Liver (tissue), 9 donors: ENCODE data around the gene KCNQ4. TPM values are rescaled to one million over a fixed set of nuclear protein-coding genes. Genes with fewer than 3 reads are reported as not detected.

ENCODE experiments used
- DNase-seq: peaks from one replicate; pipeline ENCODE4 v3.0.0-alpha.2; 2017; ENCODE audit warnings: low spot score
- H3K27ac ChIP-seq, 2 donors: one replicate each; pipeline ENCODE4 v1.7.0; 2013; ENCODE audit warnings: inconsistent platforms in 2 of 2, low read length in 2 of 2, control low read depth in 1 of 2, low read depth in 1 of 2, mild to moderate bottlenecking in 1 of 2
- H3K27me3 ChIP-seq, 4 donors: one replicate each; pipeline versions ENCODE4 v1.6.1 to v1.7.0; 2013; ENCODE audit warnings: low read length in 3 of 4, inconsistent platforms in 1 of 4, mild to moderate bottlenecking in 1 of 4, moderate library complexity in 1 of 4; ENCODE audit not compliant: control insufficient read depth in 4 of 4, insufficient read depth in 4 of 4
- H3K36me3 ChIP-seq, 4 donors: one replicate each; pipeline versions ENCODE4 v1.6.1 to v1.7.0; 2013; ENCODE audit warnings: low read length in 3 of 4, mild to moderate bottlenecking in 3 of 4, low read depth in 1 of 4, moderate library complexity in 1 of 4; ENCODE audit not compliant: control insufficient read depth in 4 of 4, insufficient read depth in 3 of 4
- H3K4me1 ChIP-seq, 4 donors: one replicate each; pipeline versions ENCODE4 v1.6.1 to v1.7.0; 2013; ENCODE audit warnings: low read length in 3 of 4, mild to moderate bottlenecking in 3 of 4, moderate library complexity in 1 of 4; ENCODE audit not compliant: control insufficient read depth in 4 of 4, insufficient read depth in 4 of 4
- H3K4me3 ChIP-seq, 3 donors: one replicate each; pipeline versions ENCODE4 v1.6.1 to v1.7.0; 2013; ENCODE audit warnings: low read length in 3 of 3, control low read depth in 1 of 3, low read depth in 1 of 3, mild to moderate bottlenecking in 1 of 3
- H3K9ac ChIP-seq, 2 donors: one replicate each; pipeline ENCODE4 v1.7.0; 2013; ENCODE audit warnings: low read length in 2 of 2, mild to moderate bottlenecking in 2 of 2, moderate library complexity in 2 of 2, control low read depth in 1 of 2, low read depth in 1 of 2
- H3K9me3 ChIP-seq, 4 donors: one replicate each; pipeline versions ENCODE4 v1.6.1 to v1.7.0; 2013; ENCODE audit warnings: low read length in 3 of 4; ENCODE audit not compliant: control insufficient read depth in 4 of 4
- CTCF ChIP-seq: fragments of 150-350 bp; IDR thresholded peaks from 2 replicates; pipeline ENCODE4 v1.5.1; 2017; ENCODE audit warnings: improper control_type of control experiment, low read depth, low read length; ENCODE audit not compliant: missing input control
- EGR1 ChIP-seq, 2 donors: IDR thresholded peaks; 2 replicates each; pipeline ENCODE4 v1.6.1; 2016 to 2018; ENCODE audit warnings: antibody characterized with exemption in 2 of 2, low read depth in 2 of 2
- FOXA1 ChIP-seq: IDR thresholded peaks from 2 replicates; pipeline ENCODE4 v1.6.1; 2016; ENCODE audit warnings: antibody characterized with exemption
- FOXA2 ChIP-seq: IDR thresholded peaks from 2 replicates; pipeline ENCODE4 v1.6.1; 2016; ENCODE audit warnings: antibody characterized with exemption
- GABPA ChIP-seq, 2 donors: IDR thresholded peaks in 1 of 2; conservative IDR thresholded peaks in 1 of 2; 2 replicates each; pipeline ENCODE4 v1.6.1; 2016; ENCODE audit warnings: antibody characterized with exemption in 2 of 2, mild to moderate bottlenecking in 1 of 2, moderate library complexity in 1 of 2
- HNF4A ChIP-seq, 2 donors: conservative IDR thresholded peaks; 2 replicates each; pipeline ENCODE4 v1.6.1; 2016; ENCODE audit warnings: antibody characterized with exemption in 2 of 2, mild to moderate bottlenecking in 2 of 2
- HNF4G ChIP-seq: IDR thresholded peaks from 2 replicates; pipeline ENCODE4 v1.6.1; 2016; ENCODE audit warnings: antibody characterized with exemption
- JUND ChIP-seq, 2 donors: IDR thresholded peaks; 2 replicates each; pipeline ENCODE4 v1.6.1; 2016; ENCODE audit warnings: antibody characterized with exemption in 2 of 2
- MAX ChIP-seq: IDR thresholded peaks from 2 replicates; pipeline ENCODE4 v1.6.1; 2016; ENCODE audit warnings: antibody characterized with exemption
- NR2F2 ChIP-seq: IDR thresholded peaks from 2 replicates; pipeline ENCODE4 v1.6.1; 2016; ENCODE audit warnings: antibody characterized with exemption
- RAD21 ChIP-seq, 2 donors: IDR thresholded peaks; 2 replicates each; pipeline ENCODE4 v1.6.1; 2016; ENCODE audit warnings: antibody characterized with exemption in 2 of 2, mild to moderate bottlenecking in 2 of 2
- REST ChIP-seq: IDR thresholded peaks from 2 replicates; pipeline ENCODE4 v1.6.1; 2016; ENCODE audit warnings: antibody characterized with exemption, mild to moderate bottlenecking
- RXRA ChIP-seq, 2 donors: IDR thresholded peaks; 2 replicates each; pipeline ENCODE4 v1.6.1; 2017 to 2018; ENCODE audit warnings: antibody characterized with exemption in 2 of 2, mild to moderate bottlenecking in 1 of 2
- SP1 ChIP-seq: IDR thresholded peaks from 2 replicates; pipeline ENCODE4 v1.6.1; 2018; ENCODE audit warnings: antibody characterized with exemption, mild to moderate bottlenecking
- TAF1 ChIP-seq: conservative IDR thresholded peaks from 2 replicates; pipeline ENCODE4 v1.6.1; 2016; ENCODE audit warnings: antibody characterized with exemption, mild to moderate bottlenecking
- YY1 ChIP-seq: IDR thresholded peaks from 2 replicates; pipeline ENCODE4 v1.6.1; 2016; ENCODE audit warnings: antibody characterized with exemption, mild to moderate bottlenecking
- ZBTB33 ChIP-seq: IDR thresholded peaks from 2 replicates; pipeline ENCODE4 v1.6.1; 2016; ENCODE audit warnings: antibody characterized with exemption
- WGBS: extraction: QIAGEN DNeasy Blood & Tissue Kit; methylation state at CpG from one replicate; pipeline ENCODE4 v1.1.7; 2013; 5-methylcytosine and 5-hydroxymethylcytosine counted together
- polyA plus RNA-seq, 2 donors: library from polyadenylated mRNA; stranded (reverse) in 1 of 2; unstranded in 1 of 2; fragments of 200-250 nt in 1 of 2; fragments of >200 nt in 1 of 2; fragmentation: Nextera tagmentation in 1 of 2; extraction: Ambion mirVana in 1 of 2; gene quantifications; one replicate each; pipeline versions ENCODE4 v1.2.1 to v1.2.3, GENCODE V29; 2013 to 2015
- total RNA-seq, 2 donors: library from RNA; depleted of rRNA; stranded (reverse); fragments of >200 nt; gene quantifications; one replicate each; pipeline ENCODE4 v1.2.3, GENCODE V29; 2014
- TF ChIP-seq, protein P1 (sequence below): IDR thresholded peaks from 2 replicates; pipeline ENCODE4 v1.6.1; 2016; ENCODE audit warnings: antibody characterized with exemption
- donor health status: healthy.
- donor health status: healthy.
- donor health status: healthy.
- donor health status: healthy.
- donor health status: healthy.

KCNQ4 gene
- total and polyA plus RNA-seq, 4 donors, result 0.10 to 2.1 (median 0.27) TPM

- TF ChIP-seq FOXA1 (peak; percentile 49), EGR1 (IDR thresholded peaks at IDR 0.05; ENCODE audit: low read depth in 2 of 2) (no peak), RXRA (IDR thresholded peaks at IDR 0.05) (peak; percentile 96 to 97), FOXA2 (peak; percentile 35), HNF4A (conservative IDR thresholded peaks at IDR 0.05) (peak; percentile 99), SP1 (peak; percentile 97), RAD21 (IDR thresholded peaks at IDR 0.05) (peak; percentile 51 to 62), GABPA (IDR thresholded peaks at IDR 0.05 in 1 of 2, conservative IDR thresholded peaks at IDR 0.05 in 1 of 2) (no peak), JUND (IDR thresholded peaks at IDR 0.05) (peak; percentile 50 to 75), REST (peak; percentile 45), NR2F2 (peak; percentile 42), ZBTB33 (peak; percentile 75), HNF4G (peak; percentile 97), YY1 (peak; percentile 83), TAF1 (peak; percentile 28), CTCF (no peak), MAX (peak; percentile 64)
- TF ChIP-seq, protein P1, sequence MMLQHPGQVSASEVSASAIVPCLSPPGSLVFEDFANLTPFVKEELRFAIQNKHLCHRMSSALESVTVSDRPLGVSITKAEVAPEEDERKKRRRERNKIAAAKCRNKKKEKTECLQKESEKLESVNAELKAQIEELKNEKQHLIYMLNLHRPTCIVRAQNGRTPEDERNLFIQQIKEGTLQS, result peak; percentile 40
- Histone ChIP-seq H3K27ac (peak overlapping the region; percentile 28 to 58), H3K36me3 (peaks cover 8 to 36% (median 28%) of the 10 kb centered on the region in 4 donors), H3K9me3 (no peaks in the 10 kb centered on the region), H3K4me3 (no peak overlapping the region), H3K9ac (peak overlapping the region in 1 of 2 donors; percentile 3), H3K27me3 (no peaks in the 10 kb centered on the region), H3K4me1 (peaks cover 22 to 75% (median 57%) of the 10 kb centered on the region in 4 donors)
- WGBS, result 61% methylated on average over 6 of the region's 6 CpGs
- no peak for DNase-seq
Observed at GRCh38 chr1:40758578-40759343, 24.8 kb upstream of the KCNQ4 start.
